Stimulated activated CD4-positive, alpha-beta T cell treated with anti-CD3 and anti-CD28 coated beads, Interleukin-4, amount 100 ng/mL, for 48 hours (primary cell): ENCODE results near the gene IFT22.
"Not testable (repeated sequence)": the region's sequence is repeated elsewhere in the genome, so short reads cannot be mapped to it uniquely, and the experiment has no call there.

Experiments used
- DNase-seq, 2 donors: peaks; one replicate each; pipeline ENCODE4 v3.0.0-alpha.2; 2020; ENCODE audit warnings: low read depth in 2 of 2

Gene IFT22

DNA sequence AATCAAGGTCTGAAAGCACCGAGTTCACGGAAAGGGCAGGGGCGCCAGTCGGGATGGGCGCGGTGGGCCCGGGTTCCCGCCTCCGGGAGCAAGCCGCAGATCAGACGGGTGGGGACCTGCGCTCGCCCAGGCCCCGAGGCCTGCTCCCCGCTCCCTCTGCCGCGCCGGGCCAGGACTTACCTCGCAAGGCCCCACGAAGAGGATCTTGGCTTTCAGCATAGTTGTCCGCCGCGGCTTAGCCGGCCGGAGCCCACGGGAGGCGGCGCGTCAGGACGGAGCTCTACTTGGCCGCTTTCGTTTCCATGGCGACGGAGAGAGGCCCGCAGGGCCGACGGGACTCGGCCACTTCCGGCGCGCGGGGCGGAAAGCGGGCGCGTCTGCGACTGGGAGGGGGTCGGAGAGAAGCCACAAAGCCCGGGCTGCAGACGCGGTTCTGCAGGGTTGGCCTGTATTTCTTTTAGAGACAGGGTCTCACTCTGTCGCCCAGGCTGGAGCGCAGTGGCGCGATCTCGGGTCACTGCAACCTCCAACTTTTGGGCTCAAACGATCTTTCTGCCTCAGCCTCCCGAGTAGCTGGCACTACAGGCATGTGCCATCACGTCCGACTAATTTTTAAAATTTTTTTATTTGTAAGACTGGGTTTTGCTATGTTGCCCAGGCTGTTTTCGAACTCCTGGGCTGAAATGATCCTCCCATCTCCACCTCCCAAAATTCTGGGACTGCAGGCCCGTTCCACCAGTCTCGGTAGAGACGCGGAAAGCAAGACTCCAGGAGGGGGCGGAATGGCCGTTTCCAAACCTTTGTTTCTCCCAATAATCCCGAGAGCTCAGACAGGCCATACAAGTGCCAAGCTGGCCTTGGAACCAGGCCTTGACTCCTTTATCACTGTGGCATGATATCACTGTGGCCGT, at the start of gene IFT22:
IFT22 (minus strand) TSS at position 322 of the 911 bp plus-strand sequence; CDS start at position 219, 103 bp downstream.
- DNase-seq: peak; percentile 77 to 89

DNA sequence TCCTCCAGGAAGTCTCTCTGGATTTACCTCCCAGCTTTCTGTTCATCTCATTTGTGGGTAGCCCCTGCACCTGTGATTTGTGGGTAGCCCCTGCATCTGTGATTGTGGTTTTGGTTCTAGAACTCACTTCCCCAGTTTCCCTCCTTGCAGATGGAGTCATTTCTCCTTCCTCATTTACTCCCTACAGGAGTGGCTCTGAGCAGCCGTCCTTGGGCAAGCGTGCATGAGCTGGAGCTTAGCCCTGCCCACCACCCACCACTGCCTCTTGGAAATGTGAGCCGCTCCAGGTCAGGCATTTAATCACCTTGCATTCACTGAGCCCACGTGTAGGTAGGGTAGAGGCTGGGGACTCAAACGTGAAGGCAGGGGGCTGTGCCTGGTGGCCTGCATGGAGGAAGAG, 49.2 kb upstream of the IFT22 start:
- DNase-seq: no peak

DNA sequence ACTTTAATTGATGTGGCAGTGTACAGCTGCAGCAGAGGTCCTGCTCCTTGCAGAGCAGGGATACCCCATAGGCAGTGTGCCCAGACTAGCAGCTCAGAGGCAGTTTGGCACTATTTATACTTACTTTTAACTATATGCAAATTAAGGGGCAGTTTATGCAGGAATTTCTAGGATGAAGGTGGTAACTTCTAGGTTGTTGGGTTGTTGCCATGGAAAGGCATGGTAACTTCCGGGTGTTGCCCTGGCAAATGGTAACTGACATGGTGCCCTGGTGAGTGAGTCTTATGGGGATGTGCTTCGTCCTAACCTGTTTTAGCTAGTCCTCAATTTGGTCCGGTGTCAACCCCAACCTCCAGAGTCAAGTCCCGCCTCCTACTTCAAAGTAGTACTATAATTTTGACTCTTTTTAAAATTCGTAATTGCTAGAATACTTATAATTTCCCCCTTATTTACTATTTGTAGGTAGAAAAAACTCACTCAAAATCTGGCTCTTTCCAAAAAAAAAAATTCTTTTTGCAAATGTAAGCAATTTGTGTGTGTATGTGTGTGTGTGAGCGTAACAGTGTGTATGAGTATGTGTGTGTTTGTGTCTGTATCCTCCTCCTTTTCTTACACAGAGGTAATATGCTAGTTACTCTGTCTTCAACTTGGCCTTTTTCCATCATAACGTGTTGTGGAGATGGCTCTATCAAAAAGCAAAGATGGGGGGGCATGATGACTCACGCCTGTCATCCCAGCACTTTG, 47.0 kb upstream of the IFT22 start:
- DNase-seq: no peak

DNA sequence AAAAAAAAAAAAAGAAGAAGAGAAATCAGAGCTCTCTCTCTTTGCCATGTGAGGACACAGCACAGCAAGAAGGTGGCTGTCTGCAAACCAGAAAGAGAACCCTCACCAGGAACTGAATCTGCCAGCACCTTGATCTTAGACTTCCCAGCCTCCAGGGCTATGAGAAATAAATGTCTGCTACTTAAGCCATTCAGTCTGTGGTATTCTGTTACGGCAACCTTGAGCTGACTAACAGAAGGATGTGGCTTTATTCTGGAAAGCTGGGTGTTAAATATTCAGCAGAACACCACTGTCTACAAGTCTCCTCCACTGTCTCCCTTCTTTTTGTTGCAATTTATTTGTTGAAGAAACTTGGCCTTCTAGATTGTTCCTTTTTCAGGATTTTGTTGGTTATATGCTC, 46.1 kb upstream of the IFT22 start:
- DNase-seq: no peak

DNA sequence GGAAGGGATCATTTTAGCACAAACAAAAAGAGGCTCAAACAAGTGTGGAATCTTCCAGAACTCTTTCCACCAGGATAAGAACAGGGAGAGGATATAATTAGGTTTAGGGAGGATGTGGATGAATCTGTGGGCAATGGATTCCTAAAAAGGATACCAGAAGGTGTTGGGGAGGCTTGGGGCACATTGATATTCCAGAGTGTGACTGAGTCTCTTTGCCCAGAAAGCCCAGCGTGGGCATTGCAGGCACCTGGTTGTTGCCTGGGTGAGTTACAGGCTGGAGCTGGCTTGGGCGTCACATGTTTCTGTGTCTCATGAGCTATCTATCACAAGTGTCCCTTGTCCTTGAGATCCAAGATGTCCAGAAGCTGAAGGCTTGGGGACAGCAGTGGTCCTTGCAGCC, 44.3 kb upstream of the IFT22 start:
- DNase-seq: no peak

DNA sequence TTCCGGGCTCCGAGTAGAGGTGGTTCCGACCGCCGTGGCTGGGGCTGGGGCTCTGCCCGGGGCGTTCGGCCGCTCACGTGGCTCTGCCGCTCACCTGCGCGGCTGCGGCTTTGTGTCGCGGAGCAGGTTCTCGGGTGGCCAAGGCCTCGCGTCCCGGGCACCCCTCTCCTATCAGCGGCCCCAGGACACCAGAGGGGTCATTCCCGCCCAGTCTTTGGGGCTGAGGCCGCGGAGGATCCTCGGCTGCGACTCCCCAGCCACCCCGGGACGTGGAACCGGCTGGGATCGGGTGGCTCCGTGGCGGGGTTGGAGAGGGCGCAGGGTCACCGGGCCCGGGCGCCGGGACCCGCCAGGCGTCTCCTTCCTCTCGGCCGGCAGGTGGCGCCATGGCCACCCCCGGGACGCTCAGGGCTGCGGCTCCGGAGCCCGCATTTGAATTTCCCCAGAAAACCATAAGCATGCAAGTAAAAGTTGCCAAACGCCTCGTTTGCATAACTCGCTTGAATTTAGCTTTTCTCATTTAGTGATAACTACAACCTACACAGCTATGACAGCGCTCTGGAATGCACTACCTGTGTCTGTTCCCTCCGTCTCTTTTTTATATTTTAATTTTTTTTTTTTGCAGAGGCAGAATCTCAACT, 42.2 kb upstream of the IFT22 start:
- peak; percentile 54 to 58 for DNase-seq

DNA sequence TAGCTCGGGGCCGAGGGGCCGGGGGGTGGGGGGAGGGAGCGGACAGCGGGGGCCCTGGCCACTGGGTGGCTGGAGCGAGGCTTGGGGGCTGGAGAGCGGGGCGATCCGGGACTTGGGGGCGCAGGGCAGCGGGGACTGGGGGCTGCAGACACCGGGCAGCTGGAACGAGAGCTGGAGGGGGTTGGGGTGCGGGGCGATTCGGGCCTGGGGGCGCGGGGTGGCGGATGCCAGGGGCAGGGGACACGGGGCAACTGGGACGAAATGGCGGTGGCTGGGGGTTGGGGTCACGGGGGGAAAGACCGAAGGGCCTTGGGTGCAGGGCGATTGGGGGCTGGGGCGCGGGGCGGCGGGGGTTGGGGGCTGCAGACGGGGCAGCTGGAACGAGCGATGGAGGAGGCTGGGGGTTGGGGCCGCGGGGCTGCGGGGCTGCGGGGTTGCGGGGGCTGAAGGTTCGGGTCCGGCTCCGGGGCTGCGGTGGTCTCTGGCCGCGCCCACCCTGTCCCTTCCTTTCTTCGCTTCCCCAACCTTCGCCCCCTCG, 41.7 kb upstream of the IFT22 start:
- DNase-seq: no peak

DNA sequence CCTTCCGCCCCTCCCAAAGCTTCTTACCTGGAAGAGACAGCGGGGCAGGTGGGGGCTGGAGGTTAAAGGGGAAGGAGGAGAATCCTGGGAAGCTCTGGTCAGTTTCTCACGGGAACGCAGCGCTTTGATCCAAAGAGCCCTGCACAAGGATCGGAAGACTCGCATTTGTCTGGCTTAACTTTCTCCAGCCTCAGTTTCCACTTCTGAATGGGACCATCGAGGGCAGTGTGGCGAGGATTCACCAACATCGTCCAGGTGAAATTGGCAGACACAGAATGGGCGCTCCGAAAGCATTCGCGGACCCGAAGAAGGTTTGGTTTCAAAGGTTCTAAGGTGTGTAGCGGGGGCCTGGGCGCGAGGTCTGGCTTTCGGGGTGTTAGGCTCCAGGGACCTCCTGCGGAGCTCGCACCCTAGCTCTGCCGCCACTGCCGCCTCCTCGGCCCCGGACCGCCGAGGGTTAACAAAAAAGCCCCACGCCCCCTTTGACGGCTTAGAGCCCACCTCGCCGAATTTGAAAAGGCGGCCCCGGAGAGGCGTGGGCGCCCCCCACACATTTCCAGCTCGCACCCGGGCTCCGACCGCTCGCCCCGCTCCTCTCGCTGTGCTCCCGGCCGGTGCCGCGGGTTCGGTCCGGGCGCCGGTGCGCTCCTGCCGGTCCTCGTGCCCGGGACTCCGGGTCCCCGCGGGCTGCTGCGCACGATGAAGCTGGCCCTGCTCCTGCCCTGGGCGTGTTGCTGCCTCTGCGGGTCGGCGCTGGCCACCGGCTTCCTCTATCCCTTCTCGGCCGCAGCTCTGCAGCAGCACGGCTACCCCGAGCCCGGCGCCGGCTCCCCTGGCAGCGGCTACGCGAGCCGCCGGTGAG, 41.0 kb upstream of the IFT22 start, which contains the start of gene COL26A1:
COL26A1 (plus strand) TSS at position 542 of the 862 bp plus-strand sequence; CDS start at position 700, 158 bp downstream.
- no peak for DNase-seq

DNA sequence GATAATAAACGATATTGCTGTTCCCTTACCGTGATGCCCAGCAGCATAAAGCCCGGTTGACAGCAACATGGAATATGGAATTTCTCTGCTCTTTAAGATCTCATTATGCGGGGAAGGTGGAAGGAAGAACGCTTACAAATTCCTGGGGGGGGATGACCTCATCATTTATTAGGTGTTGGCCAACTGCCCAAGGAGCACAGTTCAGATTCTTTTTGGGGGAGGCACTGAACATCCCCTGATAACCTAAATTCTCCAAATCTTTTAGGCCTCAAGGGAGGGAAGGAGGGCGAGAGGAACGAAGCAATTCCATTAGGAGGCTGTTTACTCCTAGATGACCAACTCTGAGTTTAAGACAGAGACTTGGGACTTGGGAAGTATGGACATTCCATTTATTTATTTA, 35.8 kb upstream of the IFT22 start:
- no peak for DNase-seq

DNA sequence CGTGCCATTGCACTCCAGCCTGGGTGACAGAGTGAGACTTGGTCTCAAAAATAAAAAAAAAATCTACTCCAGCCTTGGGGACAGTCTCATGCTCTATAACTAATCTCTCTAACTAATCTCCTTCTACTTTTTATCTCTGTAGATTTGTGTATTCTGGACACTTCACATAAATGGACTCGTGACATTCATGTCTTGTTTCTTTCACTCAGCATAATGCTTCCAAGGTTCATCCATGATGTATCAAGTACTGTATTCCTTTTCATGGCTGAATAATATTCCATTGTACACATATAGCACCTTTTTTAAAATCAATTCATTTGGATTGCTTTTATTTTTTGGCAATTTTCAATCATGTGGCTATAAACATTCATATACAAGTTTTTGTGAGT, 31.3 kb upstream of the IFT22 start:
- DNase-seq: no peak

DNA sequence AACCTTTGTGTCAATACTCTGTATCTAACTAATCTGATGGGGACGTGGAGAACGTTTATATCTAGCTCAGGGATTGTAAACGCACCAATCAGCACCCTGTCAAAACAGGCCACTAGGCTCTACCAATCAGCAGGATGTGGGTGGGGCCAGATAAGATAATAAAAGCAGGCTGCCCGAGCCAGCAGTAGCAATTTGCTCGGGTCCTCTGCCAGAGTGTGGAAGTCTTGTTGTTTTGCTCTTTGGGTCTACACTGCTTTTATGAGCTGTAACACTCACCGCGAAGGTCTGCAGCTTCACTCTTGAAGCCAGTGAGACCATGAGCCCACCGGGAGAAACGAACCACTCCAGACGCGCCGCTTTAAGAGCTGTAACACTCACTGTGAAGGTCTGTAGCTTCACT, 27.7 kb upstream of the IFT22 start:
- DNase-seq: not testable (repeated sequence)

DNA sequence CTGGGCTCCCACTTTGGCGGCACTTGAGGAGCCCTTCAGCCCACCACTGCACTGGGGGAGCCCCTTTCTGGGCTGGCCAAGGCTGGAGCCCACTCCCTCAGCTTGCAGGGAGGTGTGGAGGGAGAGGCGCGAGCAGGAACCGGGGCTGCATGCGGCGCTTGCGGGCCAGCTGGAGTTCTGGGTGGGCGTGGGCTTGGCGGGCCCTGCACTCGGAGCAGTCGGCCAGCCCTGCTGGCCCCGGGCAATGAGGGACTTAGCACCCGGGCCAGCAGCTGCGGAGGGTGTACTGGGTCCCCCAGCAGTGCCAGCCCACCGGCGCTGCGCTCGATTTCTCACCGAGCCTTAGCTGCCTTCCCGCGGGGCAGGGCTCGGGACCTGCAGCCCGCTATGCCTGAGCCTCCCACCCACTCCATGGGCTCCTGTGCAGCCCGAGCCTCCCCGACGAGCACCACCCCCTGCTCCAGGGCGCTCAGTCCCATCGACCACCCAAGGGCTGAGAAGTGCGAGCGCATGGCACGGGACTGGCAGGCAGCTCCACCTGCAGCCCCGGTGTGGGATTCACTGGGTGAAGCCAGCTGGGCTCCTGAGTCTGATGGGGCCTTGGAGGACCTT, 26.9 kb upstream of the IFT22 start:
- DNase-seq: not testable (repeated sequence)

DNA sequence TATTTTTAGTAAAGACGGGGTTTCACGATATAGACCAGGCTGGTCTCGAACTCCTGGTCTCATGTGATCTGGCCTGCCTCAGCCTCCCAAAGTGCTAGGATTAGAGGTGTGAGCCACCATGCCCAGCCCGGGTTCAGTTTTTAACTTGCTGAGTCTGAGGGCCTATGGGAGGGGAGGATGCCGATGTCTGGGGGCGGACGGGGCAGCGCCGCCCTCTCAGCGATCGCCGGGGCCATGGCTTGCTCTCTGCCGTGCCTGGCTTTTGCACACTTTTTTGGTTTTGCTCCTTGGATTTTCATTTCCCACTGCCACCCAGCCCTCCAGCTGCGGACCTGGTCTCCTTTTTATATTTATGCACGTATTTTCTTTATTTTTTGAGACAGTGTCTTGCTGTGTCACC, 25.9 kb upstream of the IFT22 start:
- DNase-seq: no peak

DNA sequence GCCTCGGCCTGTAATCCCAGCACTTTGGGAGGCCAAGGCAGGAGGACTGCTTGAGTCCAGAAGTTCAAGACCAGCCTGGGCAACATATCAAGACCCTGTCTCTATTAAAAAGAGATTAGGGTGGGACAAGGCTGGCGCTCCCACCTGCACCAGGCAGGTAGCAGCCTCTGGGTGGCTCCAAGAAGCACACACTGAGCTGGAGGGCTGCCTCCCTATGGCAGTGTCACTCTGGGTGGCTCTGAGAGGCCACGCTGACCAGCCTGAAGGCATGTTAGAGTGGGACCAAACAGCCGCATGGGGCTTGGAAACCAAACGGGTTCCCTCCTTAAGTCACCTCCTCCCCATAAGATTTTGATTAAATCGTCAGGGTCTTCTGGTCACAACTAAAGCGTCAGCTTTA, 21.3 kb upstream of the IFT22 start:
- no peak for DNase-seq

DNA sequence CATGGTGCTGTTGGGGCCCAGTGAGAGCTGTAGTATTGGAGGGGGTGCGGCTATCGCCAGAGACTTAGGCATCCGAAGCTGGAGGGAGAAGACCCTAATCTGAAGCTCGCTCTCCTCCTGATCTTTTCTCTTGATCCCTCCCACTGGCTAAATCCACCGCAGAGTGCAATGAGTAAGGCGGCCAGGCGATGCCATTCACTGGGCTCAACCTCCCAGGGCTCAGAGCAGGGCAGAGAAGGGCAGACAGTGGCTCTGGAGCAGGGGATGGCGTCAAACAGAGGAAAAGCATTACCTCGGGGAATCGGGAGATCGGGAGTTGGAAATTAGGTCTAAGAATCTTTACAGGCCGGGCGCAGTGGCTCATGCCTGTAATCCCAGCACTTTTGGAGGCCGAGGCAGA, 18.8 kb upstream of the IFT22 start:
- no peak for DNase-seq

DNA sequence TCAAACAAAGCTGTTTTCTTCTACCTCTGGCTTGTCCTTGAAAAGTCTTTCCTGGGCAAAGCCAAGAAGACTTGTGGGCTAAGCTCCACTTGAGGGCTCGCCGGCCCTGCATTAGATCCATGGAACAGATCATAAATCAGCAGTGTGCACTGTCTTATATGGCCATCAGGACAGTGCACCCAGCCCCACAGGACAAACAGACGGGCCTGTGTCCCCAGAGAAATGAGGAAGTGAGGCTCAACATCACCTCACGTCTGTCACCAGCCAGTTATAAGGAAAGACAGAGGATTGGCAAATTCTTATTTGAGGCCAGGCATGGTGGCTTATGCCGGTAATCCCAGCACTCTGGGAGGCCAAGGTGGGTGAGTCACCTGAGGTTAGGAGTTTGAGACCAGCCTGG, 12.3 kb upstream of the IFT22 start:
- DNase-seq: no peak

DNA sequence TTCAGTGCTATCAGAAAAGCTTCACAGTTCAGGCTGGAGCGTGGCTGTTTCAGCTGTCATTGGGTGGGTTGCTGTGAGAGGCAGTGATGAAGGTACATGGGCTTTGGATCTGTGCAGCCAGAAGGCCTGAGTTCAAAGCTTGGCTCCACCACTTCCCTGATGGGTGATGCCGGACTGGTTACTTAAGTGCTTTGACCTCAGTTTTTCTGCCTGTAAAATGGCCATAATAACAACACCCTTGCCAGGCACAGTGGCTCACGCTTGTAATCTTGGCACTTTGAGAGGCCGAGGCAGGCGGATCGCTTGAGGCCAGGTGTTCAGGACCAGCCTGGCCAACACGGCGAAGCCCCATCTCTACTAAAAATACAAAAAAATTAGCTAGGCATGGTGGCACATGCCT, 10.4 kb upstream of the IFT22 start:
- DNase-seq: no peak

DNA sequence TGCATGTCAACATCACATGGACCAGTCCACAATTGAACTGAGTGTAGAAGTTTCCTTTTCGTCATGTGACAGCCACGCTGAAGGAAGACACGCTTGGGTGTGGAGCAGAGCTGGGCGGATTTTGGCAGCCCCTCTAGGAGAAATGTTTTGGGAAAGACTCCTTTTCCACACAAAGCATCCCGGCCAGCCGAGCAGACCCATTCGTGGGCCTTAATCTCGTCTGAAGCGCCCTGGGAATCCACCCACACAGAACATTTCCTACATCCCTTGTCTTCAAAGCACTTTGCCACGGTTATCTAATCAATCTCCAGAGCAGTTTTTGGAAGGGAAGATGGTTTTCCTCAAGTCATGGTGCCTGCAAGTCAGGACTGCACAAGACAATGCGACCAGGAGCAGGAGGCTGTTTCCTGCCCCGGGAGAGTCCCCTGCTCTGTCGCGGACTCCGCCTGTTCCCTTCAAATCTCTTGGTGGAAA, 8.4 kb upstream of the IFT22 start:
- DNase-seq: no peak

DNA sequence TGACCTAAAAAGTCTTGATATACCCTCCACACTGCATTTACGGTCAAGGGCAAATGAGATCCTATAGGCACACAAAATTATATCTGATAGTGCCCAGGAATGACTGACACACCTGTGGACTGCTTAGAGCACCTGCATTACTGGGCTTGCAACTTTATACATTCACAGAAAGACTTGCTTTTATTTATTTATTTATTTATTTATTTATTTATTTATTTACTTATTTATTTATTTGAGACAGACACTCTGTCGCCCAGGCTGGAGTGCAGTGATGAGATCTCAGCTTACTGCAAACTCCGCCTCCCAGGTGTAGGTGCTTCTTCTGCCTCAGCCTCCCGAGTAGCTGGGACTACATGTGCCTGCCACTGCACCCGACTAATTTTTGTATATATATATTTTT, 6.5 kb upstream of the IFT22 start:
- DNase-seq: no peak

DNA sequence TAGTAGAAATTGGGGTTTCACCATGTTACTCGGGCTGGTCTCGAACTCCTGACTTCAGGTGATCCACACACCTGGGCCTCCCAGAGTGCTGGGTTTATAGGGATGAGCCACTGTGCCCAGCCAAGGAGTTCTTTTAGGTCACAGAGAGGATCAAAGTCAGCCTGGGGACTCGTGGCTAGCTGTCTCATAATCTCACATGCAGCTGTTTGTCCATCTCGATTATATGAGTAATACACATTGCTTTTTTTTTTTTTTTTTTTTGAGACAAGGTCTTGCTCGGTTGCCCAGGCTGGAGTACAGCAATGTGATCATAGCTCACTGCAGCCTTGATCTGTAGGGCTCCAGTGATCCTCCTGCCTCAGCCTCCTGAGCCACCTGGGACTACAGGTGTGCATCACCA, 2.2 kb downstream of the IFT22 start:
- no peak for DNase-seq

DNA sequence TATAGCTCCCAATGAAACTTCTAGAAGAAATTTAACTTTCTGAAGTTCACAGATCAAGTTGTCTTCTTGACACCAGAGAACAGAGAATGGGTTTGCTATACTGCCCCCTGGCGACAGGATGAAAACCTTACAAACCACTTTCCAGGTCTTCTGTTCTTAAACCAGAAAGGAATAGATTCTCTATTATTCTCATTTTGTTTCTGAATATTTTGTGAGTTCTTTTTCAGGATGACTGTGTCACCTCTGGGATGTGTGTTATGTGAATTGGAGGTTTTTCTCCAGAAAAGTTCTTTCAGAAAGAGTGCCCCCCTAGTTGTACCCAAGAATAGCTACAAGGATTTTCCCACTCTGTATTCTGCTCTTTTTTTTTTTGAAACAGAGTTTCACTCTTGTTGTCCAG, 6.3 kb downstream of the IFT22 start:
- DNase-seq: peak; percentile 39 to 41
